ENCODE results near the gene KIF23.

Gene KIF23

GRCh38 chr15:69468241-69469121, 54.3 kb downstream of the KIF23 start:
- peak; percentile 87 for DNase-seq

GRCh38 chr15:69469467-69470201, 55.5 kb downstream of the KIF23 start:
- DNase-seq: peak; percentile 74

GRCh38 chr15:69472046-69472445, 57.9 kb downstream of the KIF23 start:
- no peak for DNase-seq

GRCh38 chr15:69472562-69472961, 58.4 kb downstream of the KIF23 start:
- no peak for DNase-seq

GRCh38 chr15:69474291-69474690, 60.1 kb downstream of the KIF23 start:
- DNase-seq: peak; percentile 93

GRCh38 chr15:69474846-69475455, 60.8 kb downstream of the KIF23 start:
- DNase-seq: peak; percentile 29

- peak; percentile 61 for DNase-seq
These were observed 61.7 kb downstream of the KIF23 start for GRCh38 chr15:69475769-69476358.

GRCh38 chr15:69476704-69477473, 62.7 kb downstream of the KIF23 start:
- no peak for DNase-seq

- no peak for DNase-seq
These were observed 64.2 kb downstream of the KIF23 start for GRCh38 chr15:69478259-69478781.

GRCh38 chr15:69479081-69479480, 64.9 kb downstream of the KIF23 start:
- DNase-seq: no peak

GRCh38 chr15:69479971-69480370, 65.8 kb downstream of the KIF23 start:
- no peak for DNase-seq

- no peak for DNase-seq
These were observed 66.8 kb downstream of the KIF23 start for GRCh38 chr15:69480932-69481331.

GRCh38 chr15:69482686-69483256, 68.6 kb downstream of the KIF23 start:
- no peak for DNase-seq

- peak; percentile 24 for DNase-seq
These were observed 70.7 kb downstream of the KIF23 start for GRCh38 chr15:69484837-69485236.

GRCh38 chr15:69486481-69487110, 72.4 kb downstream of the KIF23 start:
- no peak for DNase-seq

- DNase-seq: no peak
These were observed 75.0 kb downstream of the KIF23 start for GRCh38 chr15:69489073-69489571.

GRCh38 chr15:69490356-69491037, 76.3 kb downstream of the KIF23 start:
- DNase-seq: no peak

GRCh38 chr15:69491038-69491505, 76.9 kb downstream of the KIF23 start:
- no peak for DNase-seq

GRCh38 chr15:69493406-69493805, 79.3 kb downstream of the KIF23 start:
- no peak for DNase-seq

GRCh38 chr15:69496001-69496400, 81.9 kb downstream of the KIF23 start:
- no peak for DNase-seq
